ENCODE measurements around the gene AKT2.

AKT2 gene

DNA sequence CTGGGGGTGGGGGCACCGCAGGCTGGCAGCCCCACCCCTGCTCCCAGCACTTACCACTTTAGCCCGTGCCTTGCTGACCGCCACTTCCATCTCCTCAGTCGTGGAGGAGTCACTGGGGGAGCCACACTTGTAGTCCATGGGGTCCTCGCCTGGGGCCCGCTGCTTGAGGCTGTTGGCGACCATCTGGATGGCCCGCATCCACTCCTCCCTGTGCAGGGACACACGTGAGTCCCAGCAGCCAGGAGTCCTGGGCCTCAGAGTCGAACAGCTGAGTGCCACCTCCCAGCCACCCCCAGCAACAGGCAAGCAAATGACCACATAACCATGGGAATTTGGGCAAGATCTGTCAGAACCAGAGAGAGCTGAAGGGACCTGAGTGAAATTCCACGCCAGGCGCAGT, 42.7 kb downstream of the AKT2 start:
- no peak overlapping the region for H3K4me2 ChIP-seq (ENCODE audit: insufficient read depth, low read length)
- H3K79me2 ChIP-seq (ENCODE audit: insufficient read depth, low read length) = peaks cover 28% of the 10 kb centered on the region
- H3K9me3 ChIP-seq (ENCODE audit: insufficient read depth, low read length, severe bottlenecking) = no peaks in the 10 kb centered on the region
- peaks cover 72% of the 10 kb centered on the region for H3K36me3 ChIP-seq (ENCODE audit: insufficient read depth, low read length)
- DNase-seq (no peak), ATAC-seq (ENCODE audit: insufficient read depth, low read depth) (no peak)
- no peak overlapping the region for H3K4me3 ChIP-seq (ENCODE audit: low read depth in 1 of 2, low read length in 2 of 2)
- H2AFZ ChIP-seq (ENCODE audit: low read depth, low read length) = no peak overlapping the region
- H3K4me1 ChIP-seq (ENCODE audit: insufficient read depth, low read length) = no peaks in the 10 kb centered on the region
- H3K9ac ChIP-seq (ENCODE audit: low read depth, low read length) = no peak overlapping the region
- TF ChIP-seq, protein P1, sequence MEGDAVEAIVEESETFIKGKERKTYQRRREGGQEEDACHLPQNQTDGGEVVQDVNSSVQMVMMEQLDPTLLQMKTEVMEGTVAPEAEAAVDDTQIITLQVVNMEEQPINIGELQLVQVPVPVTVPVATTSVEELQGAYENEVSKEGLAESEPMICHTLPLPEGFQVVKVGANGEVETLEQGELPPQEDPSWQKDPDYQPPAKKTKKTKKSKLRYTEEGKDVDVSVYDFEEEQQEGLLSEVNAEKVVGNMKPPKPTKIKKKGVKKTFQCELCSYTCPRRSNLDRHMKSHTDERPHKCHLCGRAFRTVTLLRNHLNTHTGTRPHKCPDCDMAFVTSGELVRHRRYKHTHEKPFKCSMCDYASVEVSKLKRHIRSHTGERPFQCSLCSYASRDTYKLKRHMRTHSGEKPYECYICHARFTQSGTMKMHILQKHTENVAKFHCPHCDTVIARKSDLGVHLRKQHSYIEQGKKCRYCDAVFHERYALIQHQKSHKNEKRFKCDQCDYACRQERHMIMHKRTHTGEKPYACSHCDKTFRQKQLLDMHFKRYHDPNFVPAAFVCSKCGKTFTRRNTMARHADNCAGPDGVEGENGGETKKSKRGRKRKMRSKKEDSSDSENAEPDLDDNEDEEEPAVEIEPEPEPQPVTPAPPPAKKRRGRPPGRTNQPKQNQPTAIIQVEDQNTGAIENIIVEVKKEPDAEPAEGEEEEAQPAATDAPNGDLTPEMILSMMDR (IDR thresholded peaks at IDR 0.05; ENCODE audit: borderline replicate concordance, extremely low read depth, low read length, poor library complexity, severe bottlenecking) = no peak
- no peak for TF ChIP-seq EZH2 (IDR thresholded peaks at IDR 0.05; ENCODE audit: borderline replicate concordance, low read depth, low read length, severe bottlenecking)
- H4K20me1 ChIP-seq (ENCODE audit: insufficient read depth, low read length) = peaks cover 50% of the 10 kb centered on the region
- H3K27me3 ChIP-seq (ENCODE audit: insufficient read depth, low read length, poor library complexity) = no peaks in the 10 kb centered on the region
- no peak overlapping the region for H3K27ac ChIP-seq (ENCODE audit: low read length)

DNA sequence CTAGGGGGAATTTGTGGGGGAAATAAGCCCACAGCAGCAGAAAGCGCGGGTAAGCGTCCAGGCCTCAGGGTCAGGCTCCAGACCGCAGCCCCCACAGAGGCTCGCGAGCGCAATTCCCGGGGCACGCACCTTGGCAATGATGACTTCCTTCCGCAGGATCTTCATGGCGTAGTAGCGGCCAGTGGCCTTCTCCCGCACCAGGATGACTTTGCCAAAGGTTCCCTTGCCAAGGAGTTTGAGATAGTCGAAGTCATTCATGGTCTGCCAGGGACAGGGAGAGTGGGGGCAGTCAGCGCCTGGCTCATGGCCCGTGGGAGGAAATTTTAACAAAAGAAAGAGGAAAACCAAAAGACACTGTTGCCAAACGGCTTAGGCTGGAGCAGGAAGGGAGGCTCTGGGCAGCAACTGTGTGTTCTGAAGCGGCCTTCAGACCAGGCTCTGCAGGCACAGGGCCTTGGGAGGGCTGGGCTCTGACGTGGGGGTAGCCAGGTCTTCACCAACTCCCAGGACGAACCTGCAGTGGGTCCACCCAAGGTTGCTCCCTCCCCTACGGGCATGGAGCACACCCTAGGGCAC, 43.2 kb downstream of the AKT2 start:
- Histone ChIP-seq H3K9me3 (ENCODE audit: insufficient read depth, low read length, severe bottlenecking) (no peaks in the 10 kb centered on the region), H2AFZ (ENCODE audit: low read depth, low read length) (no peak overlapping the region), H3K36me3 (ENCODE audit: insufficient read depth, low read length) (peaks cover 74% of the 10 kb centered on the region), H4K20me1 (ENCODE audit: insufficient read depth, low read length) (peaks cover 44% of the 10 kb centered on the region), H3K4me3 (ENCODE audit: low read depth in 1 of 2, low read length in 2 of 2) (no peak overlapping the region), H3K9ac (ENCODE audit: low read depth, low read length) (no peak overlapping the region), H3K4me1 (ENCODE audit: insufficient read depth, low read length) (no peaks in the 10 kb centered on the region), H3K27me3 (ENCODE audit: insufficient read depth, low read length, poor library complexity) (no peaks in the 10 kb centered on the region), H3K79me2 (ENCODE audit: insufficient read depth, low read length) (peaks cover 23% of the 10 kb centered on the region), H3K4me2 (ENCODE audit: insufficient read depth, low read length) (no peak overlapping the region), H3K27ac (ENCODE audit: low read length) (no peak overlapping the region)
- ATAC-seq (ENCODE audit: insufficient read depth, low read depth) (no peak), DNase-seq (no peak)
- TF ChIP-seq, protein P1 (IDR thresholded peaks at IDR 0.05; ENCODE audit: borderline replicate concordance, extremely low read depth, low read length, poor library complexity, severe bottlenecking) = no peak
- no peak for TF ChIP-seq EZH2 (IDR thresholded peaks at IDR 0.05; ENCODE audit: borderline replicate concordance, low read depth, low read length, severe bottlenecking)

DNA sequence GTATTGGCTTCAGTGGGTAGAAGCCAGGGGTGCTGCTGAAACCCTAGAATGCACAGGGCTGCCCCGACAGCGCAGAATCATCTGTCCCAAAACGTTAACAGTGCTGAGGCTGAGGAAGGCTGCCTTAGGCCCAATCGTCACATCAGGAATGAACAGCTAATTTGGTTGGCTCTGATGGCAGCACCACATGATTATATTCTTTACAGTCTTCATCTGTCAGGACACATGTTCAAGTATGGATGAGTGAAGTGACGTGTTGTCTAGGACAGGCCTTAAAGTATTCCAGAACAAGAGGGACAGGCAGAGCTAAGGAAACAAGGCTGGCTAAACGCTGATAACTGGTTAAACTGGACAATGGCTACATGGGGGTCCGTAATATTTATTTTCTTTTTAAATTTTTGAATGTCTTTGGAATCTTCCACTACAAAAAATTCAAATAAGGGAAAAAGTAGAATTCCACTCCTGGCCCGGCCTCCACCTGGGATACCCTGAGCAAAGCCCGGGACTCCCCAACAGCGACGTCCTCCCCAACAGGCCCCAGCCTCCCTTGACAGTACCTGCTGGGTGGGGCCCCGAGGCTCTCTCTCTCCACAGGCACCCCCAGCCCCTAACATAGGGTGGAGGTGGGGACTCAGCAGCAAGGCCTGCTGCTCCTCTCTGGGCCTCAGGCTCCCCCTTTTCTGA, 43.9 kb downstream of the AKT2 start:
- H3K4me3 ChIP-seq (ENCODE audit: low read depth in 1 of 2, low read length in 2 of 2) = no peak overlapping the region
- H3K9me3 ChIP-seq (ENCODE audit: insufficient read depth, low read length, severe bottlenecking) = no peaks in the 10 kb centered on the region
- ATAC-seq (ENCODE audit: insufficient read depth, low read depth) = no peak
- no peaks in the 10 kb centered on the region for H3K27me3 ChIP-seq (ENCODE audit: insufficient read depth, low read length, poor library complexity)
- no peak overlapping the region for H3K4me2 ChIP-seq (ENCODE audit: insufficient read depth, low read length)
- H3K4me1 ChIP-seq (ENCODE audit: insufficient read depth, low read length) = no peaks in the 10 kb centered on the region
- H3K27ac ChIP-seq (ENCODE audit: low read length) = no peak overlapping the region
- peaks cover 38% of the 10 kb centered on the region for H4K20me1 ChIP-seq (ENCODE audit: insufficient read depth, low read length)
- no peak overlapping the region for H3K9ac ChIP-seq (ENCODE audit: low read depth, low read length)
- DNase-seq = no peak
- H3K79me2 ChIP-seq (ENCODE audit: insufficient read depth, low read length) = peaks cover 17% of the 10 kb centered on the region
- peaks cover 80% of the 10 kb centered on the region for H3K36me3 ChIP-seq (ENCODE audit: insufficient read depth, low read length)
- H2AFZ ChIP-seq (ENCODE audit: low read depth, low read length) = no peak overlapping the region
- TF ChIP-seq, protein P1 (IDR thresholded peaks at IDR 0.05; ENCODE audit: borderline replicate concordance, extremely low read depth, low read length, poor library complexity, severe bottlenecking) = no peak
